Ovary (tissue), 9 donors: Measurements from ENCODE around the gene TICAM2. TPM values are rescaled to one million over a fixed set of nuclear protein-coding genes. Genes with fewer than 3 reads are reported as not detected.

Experiments used
- DNase-seq, 5 donors: peaks; one replicate each; pipeline ENCODE4 v3.0.0-alpha.2; 2019 to 2020
- H3K27ac ChIP-seq, 2 donors: fragments of 200-600 bp; one replicate each; pipeline versions ENCODE4 v1.5.1 to v1.8.0; 2019 to 2022
- H3K27me3 ChIP-seq: fragments of 200-600 bp; one replicate; pipeline ENCODE4 v1.8.0; 2022
- H3K36me3 ChIP-seq: fragments of 200-600 bp; sonication (generic); one replicate; pipeline ENCODE4 v1.5.1; 2019
- H3K4me1 ChIP-seq: one replicate; pipeline ENCODE4 v1.8.1; 2013; ENCODE audit warnings: mild to moderate bottlenecking, moderate library complexity; ENCODE audit not compliant: insufficient read depth
- H3K4me3 ChIP-seq: fragments of 200-600 bp; sonication (generic); one replicate; pipeline ENCODE4 v1.5.1; 2017
- H3K9me3 ChIP-seq, 2 donors: fragments of 200-600 bp in 1 of 2; sonication (generic) in 1 of 2; one replicate each; pipeline versions ENCODE4 v1.5.1 to v1.8.1; 2013 to 2019; ENCODE audit warnings: mild to moderate bottlenecking in 1 of 2, moderate library complexity in 1 of 2
- EP300 ChIP-seq: sonication (generic); formaldehyde crosslinking; IDR thresholded peaks from one replicate; pipeline ENCODE4 v1.6.1; 2017; ENCODE audit warnings: antibody characterized with exemption
- POLR2A ChIP-seq: fragments of 450-650 bp; IDR thresholded peaks from one replicate; pipeline ENCODE4 v1.6.1; 2017; ENCODE audit warnings: antibody characterized with exemption, mild to moderate bottlenecking, moderate library complexity
- WGBS, 3 donors: extraction: QIAGEN DNeasy Blood & Tissue Kit in 1 of 3; methylation state at CpG; one replicate each; pipeline versions ENCODE4 v1.1.5 to v1.1.7; 2013 to 2017; 5-methylcytosine and 5-hydroxymethylcytosine counted together
- intact Hi-C, 4 donors: fragments of 100-400 bp; cut with DNase I; formaldehyde crosslinking; loops; one replicate each; pipeline versions ENCODE4 v1.11.0 to v1.15.1; 2022 to 2023
- polyA plus RNA-seq, 2 donors: library from polyadenylated mRNA; stranded (reverse); fragments of 200-250 nt in 1 of 2; fragments of 350-450 nt in 1 of 2; fragmentation: Illumina TruSeq in 1 of 2; extraction: RNeasy Lipid Tissue Mini Kit (QIAGEN cat#74804) in 1 of 2; gene quantifications; one replicate each; pipeline ENCODE4 v1.2.3, GENCODE V29; 2013 to 2014
- total RNA-seq, 7 donors: library from RNA; depleted of rRNA in 2 of 7; stranded (reverse); fragments of >200 nt in 2 of 7; fragmentation: NEBNext Ultra II Directional in 3 of 7; extraction: Animal tissue kit (Norgen Biotek cat#: 25700) in 3 of 7; gene quantifications; one replicate each; pipeline versions ENCODE4 v1.1.0 to v1.2.4, GENCODE V29; 2016 to 2023
- TF ChIP-seq, protein P1 (sequence below), 3 donors: fragments of 450-650 bp in 2 of 3; fragments of 200-600 bp in 1 of 3; IDR thresholded peaks; one replicate each; pipeline versions ENCODE4 v1.5.1 to v1.8.0; 2016 to 2022; ENCODE audit warnings: antibody characterized with exemption in 3 of 3, mild to moderate bottlenecking in 1 of 3
- donor health status: DM: no; HTN: no; CAD: no; lungs with moderate emphysema.
- donor health status: DM: no; HTN: no; CAD: no.
- donor health status: Bipolar disorder and iron deficiency.
- donor health status: DM: yes; HTN: yes; CAD: no.
- donor health status: DM: no; HTN: no; CAD: no.
- donor health status: DM: yes; HTN: yes; CAD: no.

Gene TICAM2
- total and polyA plus RNA-seq, 9 donors: 1.0 to 6.4 (median 4.0) TPM

- DNase-seq: no peak
- no peak overlapping the region for H3K27ac ChIP-seq
- no peak overlapping the region for H3K4me3 ChIP-seq
- no peaks in the 10 kb centered on the region for H3K27me3 ChIP-seq
- H3K9me3 ChIP-seq: no peaks in the 10 kb centered on the region
- WGBS, 3 donors: 73 to 79% (median 74%) methylated on average over 2 of the region's 2 CpGs
- no peaks in the 10 kb centered on the region for H3K4me1 ChIP-seq
- H3K36me3 ChIP-seq: no peaks in the 10 kb centered on the region
- TF ChIP-seq, protein P1, sequence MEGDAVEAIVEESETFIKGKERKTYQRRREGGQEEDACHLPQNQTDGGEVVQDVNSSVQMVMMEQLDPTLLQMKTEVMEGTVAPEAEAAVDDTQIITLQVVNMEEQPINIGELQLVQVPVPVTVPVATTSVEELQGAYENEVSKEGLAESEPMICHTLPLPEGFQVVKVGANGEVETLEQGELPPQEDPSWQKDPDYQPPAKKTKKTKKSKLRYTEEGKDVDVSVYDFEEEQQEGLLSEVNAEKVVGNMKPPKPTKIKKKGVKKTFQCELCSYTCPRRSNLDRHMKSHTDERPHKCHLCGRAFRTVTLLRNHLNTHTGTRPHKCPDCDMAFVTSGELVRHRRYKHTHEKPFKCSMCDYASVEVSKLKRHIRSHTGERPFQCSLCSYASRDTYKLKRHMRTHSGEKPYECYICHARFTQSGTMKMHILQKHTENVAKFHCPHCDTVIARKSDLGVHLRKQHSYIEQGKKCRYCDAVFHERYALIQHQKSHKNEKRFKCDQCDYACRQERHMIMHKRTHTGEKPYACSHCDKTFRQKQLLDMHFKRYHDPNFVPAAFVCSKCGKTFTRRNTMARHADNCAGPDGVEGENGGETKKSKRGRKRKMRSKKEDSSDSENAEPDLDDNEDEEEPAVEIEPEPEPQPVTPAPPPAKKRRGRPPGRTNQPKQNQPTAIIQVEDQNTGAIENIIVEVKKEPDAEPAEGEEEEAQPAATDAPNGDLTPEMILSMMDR (IDR thresholded peaks at IDR 0.05): no peak
- TF ChIP-seq POLR2A: no peak
- TF ChIP-seq EP300: no peak
- intact Hi-C loops: no loop called here
Observed at GRCh38 chr5:115644046-115644445, 41.8 kb upstream of the TICAM2 start.

- Histone ChIP-seq H3K27ac (no peak overlapping the region), H3K4me3 (no peak overlapping the region), H3K4me1 (no peaks in the 10 kb centered on the region), H3K36me3 (no peaks in the 10 kb centered on the region), H3K27me3 (no peaks in the 10 kb centered on the region), H3K9me3 (no peaks in the 10 kb centered on the region)
- no peak for TF ChIP-seq POLR2A
- TF ChIP-seq, protein P1 (IDR thresholded peaks at IDR 0.05): no peak
- TF ChIP-seq EP300: no peak
- no peak for DNase-seq
- intact Hi-C loops: no loop called here
- 59 to 80% (median 73%) methylated on average over 1 of the region's 1 CpG for WGBS, 3 donors
Observed at GRCh38 chr5:115641948-115642347, 39.7 kb upstream of the TICAM2 start.

DNA sequence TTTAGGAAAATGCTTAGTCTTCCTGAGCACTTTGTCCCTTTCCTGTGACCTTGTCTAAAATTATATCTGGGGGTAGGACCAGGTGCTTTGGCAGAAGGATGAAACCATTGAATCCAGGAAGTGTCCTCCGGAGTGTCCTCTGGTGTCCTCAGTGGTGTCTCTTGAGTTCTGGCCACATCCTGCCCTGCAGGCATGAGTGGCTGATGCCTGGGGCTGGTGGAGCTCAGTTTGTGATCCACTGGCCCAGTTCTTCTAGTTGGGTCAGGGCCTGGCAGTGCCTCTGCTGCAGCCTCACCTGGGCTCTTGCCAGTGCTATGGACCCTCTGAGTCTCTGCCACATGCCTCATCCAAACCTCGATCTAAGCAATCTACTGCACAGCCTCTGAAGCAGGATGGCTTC is 38.0 kb upstream of the TICAM2 start:
- H3K27me3 ChIP-seq: no peaks in the 10 kb centered on the region
- H3K9me3 ChIP-seq: no peaks in the 10 kb centered on the region
- no peak for DNase-seq
- no peak overlapping the region for H3K4me3 ChIP-seq
- H3K27ac ChIP-seq: no peak overlapping the region
- intact Hi-C loops: no loop called here
- WGBS, 3 donors: 82 to 89% (median 86%) methylated on average over 2 of the region's 2 CpGs
- TF ChIP-seq, protein P1 (IDR thresholded peaks at IDR 0.05): no peak
- TF ChIP-seq EP300 (no peak), POLR2A (no peak)
- no peaks in the 10 kb centered on the region for H3K4me1 ChIP-seq
- H3K36me3 ChIP-seq: no peaks in the 10 kb centered on the region

GRCh38 chr5:115639377-115639776 is 37.1 kb upstream of the TICAM2 start:
- Histone ChIP-seq H3K36me3 (no peaks in the 10 kb centered on the region), H3K27ac (no peak overlapping the region), H3K27me3 (no peaks in the 10 kb centered on the region), H3K4me3 (no peak overlapping the region), H3K9me3 (no peaks in the 10 kb centered on the region), H3K4me1 (no peaks in the 10 kb centered on the region)
- TF ChIP-seq EP300 (no peak), POLR2A (no peak)
- TF ChIP-seq, protein P1 (IDR thresholded peaks at IDR 0.05): no peak
- 68 to 89% (median 79%) methylated on average over 1 of the region's 1 CpG for WGBS, 3 donors
- no peak for DNase-seq
- intact Hi-C loops: no loop called here
